ENCODE measurements around the gene OTX2. TPM values are rescaled to one million over a fixed set of nuclear protein-coding genes. Genes with fewer than 3 reads are reported as not detected.

Gene OTX2
- polyA plus RNA-seq, 1 experiment: not detected

DNA sequence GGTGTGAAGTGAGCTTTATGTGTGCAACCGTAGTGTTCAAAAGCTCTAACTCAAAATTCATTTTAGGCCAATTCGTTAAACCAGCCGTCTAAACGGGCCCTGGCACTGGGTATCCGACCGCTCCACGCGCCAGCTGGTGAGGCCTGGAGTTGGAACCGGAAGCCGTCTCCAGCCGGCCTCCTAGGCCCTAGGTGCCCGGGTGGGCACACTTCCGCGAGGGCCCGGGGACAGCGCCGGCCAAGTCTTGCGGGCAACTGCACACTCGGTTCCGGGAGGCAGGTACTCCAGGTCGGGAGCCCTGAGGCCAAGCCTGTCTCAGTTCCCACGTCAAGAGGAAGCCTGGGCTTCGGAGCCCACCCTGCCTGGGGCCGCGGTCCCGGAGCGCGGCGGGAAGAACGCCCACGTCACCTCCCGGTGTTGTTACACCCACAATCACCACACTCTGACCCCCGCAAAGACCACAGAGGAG is 16.2 kb downstream of the OTX2 start:
- Histone ChIP-seq H3K36me3 (ENCODE audit: control insufficient read depth, insufficient read depth, low read length) (no peaks in the 10 kb centered on the region), H3K27me3 (ENCODE audit: control insufficient read depth, insufficient read depth, low read length) (peaks cover 40% of the 10 kb centered on the region), H3K4me3 (ENCODE audit: low read depth, low read length) (no peak overlapping the region)
- no peak for DNase-seq (ENCODE audit: low read depth)
- POLR2A ChIA-PET: no interaction called here
- CTCF ChIA-PET: interaction anchor here (1.5 kb wide), 1 partner anchor 8 kb away, joined by 3 read pairs; no protein-coding TSS in a partner anchor
- no peak for TF ChIP-seq CTCF (IDR thresholded peaks at IDR 0.05; ENCODE audit: insufficient read depth, low read depth, low read length)

GRCh38 chr14:56789955-56790354 is 20.3 kb downstream of the OTX2 start:
- Histone ChIP-seq H3K36me3 (ENCODE audit: control insufficient read depth, insufficient read depth, low read length) (no peaks in the 10 kb centered on the region), H3K4me3 (ENCODE audit: low read depth, low read length) (no peak overlapping the region), H3K27me3 (ENCODE audit: control insufficient read depth, insufficient read depth, low read length) (peaks cover 8% of the 10 kb centered on the region)
- no peak for DNase-seq (ENCODE audit: low read depth)
- ChIA-PET POLR2A (no interaction called here), CTCF (no interaction called here)
- TF ChIP-seq CTCF (IDR thresholded peaks at IDR 0.05; ENCODE audit: insufficient read depth, low read depth, low read length): no peak

- TF ChIP-seq CTCF (IDR thresholded peaks at IDR 0.05; ENCODE audit: insufficient read depth, low read depth, low read length): no peak
- Histone ChIP-seq H3K36me3 (ENCODE audit: control insufficient read depth, insufficient read depth, low read length) (no peaks in the 10 kb centered on the region), H3K4me3 (ENCODE audit: low read depth, low read length) (no peak overlapping the region), H3K27me3 (ENCODE audit: control insufficient read depth, insufficient read depth, low read length) (no peaks in the 10 kb centered on the region)
- POLR2A ChIA-PET: no interaction called here
- CTCF ChIA-PET: no interaction called here
- DNase-seq (ENCODE audit: low read depth): no peak
Measured at GRCh38 chr14:56787530-56787929, 22.7 kb downstream of the OTX2 start.

DNA sequence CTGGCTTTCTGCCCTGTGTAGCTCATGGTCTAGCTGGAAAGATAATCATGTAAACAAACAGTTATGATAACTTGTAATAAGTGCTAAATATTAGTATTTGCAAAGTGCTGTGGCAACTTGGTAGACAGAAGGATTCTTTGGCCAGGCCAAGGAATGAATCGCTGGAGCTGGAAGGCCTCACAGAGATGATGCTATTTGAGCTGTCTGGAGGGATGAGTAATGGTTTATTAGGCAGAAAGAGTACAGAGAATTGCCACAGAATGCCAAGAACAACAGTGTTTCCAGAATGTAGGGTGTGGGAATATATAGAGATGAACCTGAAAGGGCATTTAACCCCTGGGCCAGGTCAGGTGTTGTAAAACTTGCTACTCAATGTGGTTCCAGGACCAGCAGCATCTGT is 27.6 kb downstream of the OTX2 start:
- ChIA-PET POLR2A (no interaction called here), CTCF (no interaction called here)
- H3K27me3 ChIP-seq (ENCODE audit: control insufficient read depth, insufficient read depth, low read length): no peaks in the 10 kb centered on the region
- no peaks in the 10 kb centered on the region for H3K36me3 ChIP-seq (ENCODE audit: control insufficient read depth, insufficient read depth, low read length)
- H3K4me3 ChIP-seq (ENCODE audit: low read depth, low read length): no peak overlapping the region
- no peak for DNase-seq (ENCODE audit: low read depth)
- TF ChIP-seq CTCF (IDR thresholded peaks at IDR 0.05; ENCODE audit: insufficient read depth, low read depth, low read length): no peak

GRCh38 chr14:56774503-56774902 is 35.8 kb downstream of the OTX2 start:
- no peak overlapping the region for H3K4me3 ChIP-seq (ENCODE audit: low read depth, low read length)
- TF ChIP-seq CTCF (IDR thresholded peaks at IDR 0.05; ENCODE audit: insufficient read depth, low read depth, low read length): no peak
- DNase-seq (ENCODE audit: low read depth): no peak
- no peaks in the 10 kb centered on the region for H3K36me3 ChIP-seq (ENCODE audit: control insufficient read depth, insufficient read depth, low read length)
- ChIA-PET POLR2A (no interaction called here), CTCF (no interaction called here)
- no peaks in the 10 kb centered on the region; the same call in 1 of the 2 replicates for H3K27me3 ChIP-seq (ENCODE audit: control insufficient read depth, insufficient read depth, low read length)

Data from BJ (cell line).